ENCODE data around the gene GREB1L.

Gene GREB1L

DNA sequence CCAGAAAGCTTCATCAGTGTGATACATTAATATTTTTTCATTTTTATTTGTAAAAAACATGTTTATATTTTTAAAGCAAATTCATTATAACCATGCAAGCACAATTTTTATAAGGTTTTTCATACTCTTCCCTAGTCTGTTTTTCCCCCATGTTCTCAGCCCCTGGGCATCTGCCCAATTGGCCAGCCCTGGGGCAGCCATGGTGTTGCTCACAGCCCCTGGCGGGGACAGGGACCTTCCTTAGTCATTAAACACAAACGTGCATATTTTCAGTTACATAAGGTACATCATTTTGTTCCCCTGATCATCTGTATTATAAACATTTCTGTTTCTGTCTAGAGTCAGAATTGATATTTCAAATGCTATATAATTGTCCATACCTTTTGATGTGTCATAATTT, 208.5 kb downstream of the GREB1L start:
- no peak for DNase-seq (ENCODE audit: low spot score)
- TF ChIP-seq, protein P1, sequence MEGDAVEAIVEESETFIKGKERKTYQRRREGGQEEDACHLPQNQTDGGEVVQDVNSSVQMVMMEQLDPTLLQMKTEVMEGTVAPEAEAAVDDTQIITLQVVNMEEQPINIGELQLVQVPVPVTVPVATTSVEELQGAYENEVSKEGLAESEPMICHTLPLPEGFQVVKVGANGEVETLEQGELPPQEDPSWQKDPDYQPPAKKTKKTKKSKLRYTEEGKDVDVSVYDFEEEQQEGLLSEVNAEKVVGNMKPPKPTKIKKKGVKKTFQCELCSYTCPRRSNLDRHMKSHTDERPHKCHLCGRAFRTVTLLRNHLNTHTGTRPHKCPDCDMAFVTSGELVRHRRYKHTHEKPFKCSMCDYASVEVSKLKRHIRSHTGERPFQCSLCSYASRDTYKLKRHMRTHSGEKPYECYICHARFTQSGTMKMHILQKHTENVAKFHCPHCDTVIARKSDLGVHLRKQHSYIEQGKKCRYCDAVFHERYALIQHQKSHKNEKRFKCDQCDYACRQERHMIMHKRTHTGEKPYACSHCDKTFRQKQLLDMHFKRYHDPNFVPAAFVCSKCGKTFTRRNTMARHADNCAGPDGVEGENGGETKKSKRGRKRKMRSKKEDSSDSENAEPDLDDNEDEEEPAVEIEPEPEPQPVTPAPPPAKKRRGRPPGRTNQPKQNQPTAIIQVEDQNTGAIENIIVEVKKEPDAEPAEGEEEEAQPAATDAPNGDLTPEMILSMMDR (IDR thresholded peaks at IDR 0.05; ENCODE audit: borderline replicate concordance, control extremely low read depth, extremely low read depth, insufficient read depth, missing control alignments) = no peak
- in situ Hi-C loops (cut with MboI; ENCODE audit: low sequenced_read_pairs, unreplicated experiment) = no loop called here

DNA sequence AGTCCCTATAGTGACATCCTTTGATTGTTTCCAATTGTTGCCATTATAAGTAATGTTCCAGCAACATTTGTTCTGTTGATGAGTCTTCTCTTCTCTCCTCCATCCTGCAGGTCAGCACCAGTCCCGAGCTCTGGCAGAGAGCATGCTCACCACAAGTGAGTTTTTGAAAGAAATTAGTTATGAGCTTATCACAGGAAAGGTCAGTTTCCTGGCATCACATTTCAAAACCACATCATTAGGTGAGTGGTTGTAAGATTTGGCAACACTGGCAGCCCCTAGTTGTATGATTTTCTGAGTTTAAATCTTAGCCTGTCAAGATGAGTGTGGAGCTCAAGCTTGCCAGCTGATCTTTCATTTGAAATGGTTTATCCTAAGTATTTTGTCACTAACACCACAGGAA, 208.9 kb downstream of the GREB1L start:
- TF ChIP-seq, protein P1 (IDR thresholded peaks at IDR 0.05; ENCODE audit: borderline replicate concordance, control extremely low read depth, extremely low read depth, insufficient read depth, missing control alignments) = no peak
- in situ Hi-C loops (cut with MboI; ENCODE audit: low sequenced_read_pairs, unreplicated experiment) = no loop called here
- DNase-seq (ENCODE audit: low spot score) = no peak

DNA sequence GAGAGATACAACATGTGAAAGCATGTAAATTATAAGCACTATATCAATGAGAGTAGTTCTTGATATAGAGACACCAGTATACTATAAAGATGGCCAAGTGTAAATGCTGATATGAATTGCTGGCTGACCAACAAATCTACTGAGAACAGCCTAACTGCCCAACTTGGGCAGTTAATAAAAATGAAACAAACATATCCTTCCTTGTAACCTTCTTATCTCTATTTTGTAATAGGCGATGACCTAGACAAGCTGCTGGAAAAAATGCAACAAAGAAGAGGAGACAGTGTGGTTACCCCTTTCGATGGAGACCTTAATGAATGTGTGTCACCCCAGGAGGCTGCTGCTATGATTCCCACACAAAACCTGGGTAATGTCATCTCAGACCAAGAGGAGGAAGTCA, 209.8 kb downstream of the GREB1L start:
- DNase-seq (ENCODE audit: low spot score) = no peak
- TF ChIP-seq, protein P1 (IDR thresholded peaks at IDR 0.05; ENCODE audit: borderline replicate concordance, control extremely low read depth, extremely low read depth, insufficient read depth, missing control alignments) = no peak
- in situ Hi-C loops (cut with MboI; ENCODE audit: low sequenced_read_pairs, unreplicated experiment) = no loop called here

DNA sequence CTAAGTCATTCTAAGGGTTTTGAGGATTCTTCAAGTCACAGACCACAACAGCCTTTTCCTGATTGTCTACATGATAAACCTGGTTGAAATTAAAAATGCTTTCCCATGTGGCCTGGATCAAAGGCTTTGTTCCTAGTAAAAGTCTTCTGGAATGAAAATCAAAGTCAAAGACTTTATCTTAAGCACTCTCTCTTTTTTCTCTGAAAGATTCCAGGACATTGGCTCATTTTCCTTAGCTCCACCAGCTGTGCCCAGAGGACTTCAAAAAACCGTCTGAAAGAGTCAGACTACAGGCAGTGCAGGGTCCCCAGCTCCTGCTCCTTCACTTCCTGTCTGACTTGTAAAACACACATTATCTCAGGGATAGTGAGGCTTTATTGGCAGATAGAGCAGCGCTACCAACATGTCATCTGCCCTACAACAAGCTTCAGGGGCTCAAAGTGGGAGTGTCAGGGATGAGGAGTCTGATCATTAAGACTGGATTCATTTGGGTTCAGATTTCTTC, 210.3 kb downstream of the GREB1L start:
- TF ChIP-seq, protein P1 (IDR thresholded peaks at IDR 0.05; ENCODE audit: borderline replicate concordance, control extremely low read depth, extremely low read depth, insufficient read depth, missing control alignments) = no peak
- in situ Hi-C loops (cut with MboI; ENCODE audit: low sequenced_read_pairs, unreplicated experiment) = no loop called here
- no peak for DNase-seq (ENCODE audit: low spot score)

DNA sequence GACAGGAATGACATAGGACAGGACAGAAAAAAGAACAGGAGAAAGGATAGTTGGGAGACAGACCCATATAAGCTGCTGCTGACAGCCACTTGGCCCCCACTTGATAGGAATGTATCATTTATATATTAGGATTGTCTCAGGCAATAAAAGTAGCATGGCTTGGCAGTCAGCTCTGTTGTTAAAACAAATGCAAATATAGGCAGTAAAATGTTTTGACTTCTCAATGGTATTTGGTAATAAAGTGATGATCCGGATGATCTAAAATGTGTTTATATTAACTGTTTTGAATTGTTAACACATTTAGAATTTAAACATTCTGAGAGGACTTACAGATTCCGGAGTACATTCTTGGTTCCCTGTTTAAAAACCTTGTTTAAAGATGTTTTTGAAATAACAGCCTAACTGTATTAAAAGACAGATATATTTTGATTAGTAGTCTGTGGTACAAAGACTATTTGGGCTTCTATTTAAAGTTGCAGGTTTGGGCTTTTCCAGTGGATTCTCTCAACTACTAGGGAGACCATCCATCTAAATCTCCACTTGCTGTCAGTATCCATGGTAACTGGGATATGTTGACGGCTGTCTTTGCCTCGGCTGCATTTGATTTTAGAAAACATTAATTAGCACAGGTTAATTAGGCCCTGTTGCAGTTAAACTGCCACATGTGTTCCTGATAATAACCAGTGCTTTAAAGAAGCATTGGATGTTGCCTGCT, 210.9 kb downstream of the GREB1L start:
- DNase-seq (ENCODE audit: low spot score) = no peak
- in situ Hi-C loops (cut with MboI; ENCODE audit: low sequenced_read_pairs, unreplicated experiment) = no loop called here
- TF ChIP-seq, protein P1 (IDR thresholded peaks at IDR 0.05; ENCODE audit: borderline replicate concordance, control extremely low read depth, extremely low read depth, insufficient read depth, missing control alignments) = no peak

DNA sequence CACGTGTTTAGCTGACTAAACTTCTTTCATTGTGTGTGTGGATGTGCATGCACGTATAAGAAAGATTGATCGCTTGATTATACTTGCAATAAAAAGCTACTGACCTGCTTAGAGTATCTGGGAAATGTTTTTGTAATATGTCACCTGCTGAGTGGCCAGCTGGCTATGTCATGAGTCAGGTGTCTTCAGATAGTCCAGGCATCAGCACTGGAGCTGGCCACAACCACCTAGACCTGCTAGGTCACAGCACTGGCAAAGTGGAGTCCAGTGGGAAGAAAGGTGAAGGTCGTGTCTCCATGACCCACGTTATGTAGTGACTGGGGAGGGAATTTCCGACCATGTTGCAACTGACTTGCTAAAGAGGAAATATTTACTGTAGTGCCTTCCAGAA, 211.5 kb downstream of the GREB1L start:
- TF ChIP-seq, protein P1 (IDR thresholded peaks at IDR 0.05; ENCODE audit: borderline replicate concordance, control extremely low read depth, extremely low read depth, insufficient read depth, missing control alignments) = no peak
- no peak for DNase-seq (ENCODE audit: low spot score)
- in situ Hi-C loops (cut with MboI; ENCODE audit: low sequenced_read_pairs, unreplicated experiment) = no loop called here

Measured in GM13976 (cell line).